Mesenchymal stem cell (in vitro differentiated cells and primary cell): ENCODE data around the gene SLC2A9.

Experiments used
- DNase-seq: peaks from one replicate; pipeline ENCODE4 v3.0.0-alpha.2; 2013
- H2AFZ ChIP-seq: one replicate; pipeline ENCODE4 v1.6.1; 2013; ENCODE audit warnings: low read depth, mild to moderate bottlenecking, control low read depth, inconsistent platforms, low read length, moderate library complexity
- H2AK5ac ChIP-seq: 2 replicates; pipeline ENCODE4 v1.6.1; 2013; ENCODE audit warnings: low read length, moderate library complexity, mild to moderate bottlenecking, inconsistent platforms; ENCODE audit not compliant: severe bottlenecking
- H2BK120ac ChIP-seq: one replicate; pipeline ENCODE4 v1.6.1; 2013; ENCODE audit warnings: low read depth, mild to moderate bottlenecking, inconsistent platforms, low read length, moderate library complexity
- H2BK12ac ChIP-seq, 2 experiments: one replicate each; pipeline ENCODE4 v1.6.1; 2013; ENCODE audit warnings: inconsistent platforms in 2 of 2, low read length in 2 of 2, mild to moderate bottlenecking in 2 of 2, moderate library complexity in 2 of 2, control low read depth in 1 of 2
- H2BK15ac ChIP-seq: one replicate; pipeline ENCODE4 v1.6.1; 2013; ENCODE audit warnings: mild to moderate bottlenecking, low read depth, inconsistent platforms; ENCODE audit not compliant: poor library complexity, severe bottlenecking
- H2BK5ac ChIP-seq: 2 replicates; pipeline ENCODE4 v1.6.1; 2013; ENCODE audit warnings: low read depth, mild to moderate bottlenecking, low read length, control low read depth, inconsistent platforms; ENCODE audit not compliant: poor library complexity, severe bottlenecking
- H3K14ac ChIP-seq, 2 experiments: one replicate each; pipeline ENCODE4 v1.6.1; 2013; ENCODE audit warnings: inconsistent platforms in 2 of 2, low read length in 2 of 2, control low read depth in 1 of 2, mild to moderate bottlenecking in 1 of 2, moderate library complexity in 1 of 2
- H3K18ac ChIP-seq, 2 experiments: one replicate each; pipeline ENCODE4 v1.6.1; 2013; ENCODE audit warnings: inconsistent platforms in 2 of 2, low read length in 2 of 2, control low read depth in 1 of 2, low read depth in 1 of 2, mild to moderate bottlenecking in 1 of 2
- H3K23ac ChIP-seq, 2 experiments: one replicate each; pipeline ENCODE4 v1.6.1; 2013; ENCODE audit warnings: inconsistent platforms in 2 of 2, low read length in 2 of 2, mild to moderate bottlenecking in 2 of 2, moderate library complexity in 2 of 2, control low read depth in 1 of 2
- H3K27ac ChIP-seq: 2 replicates; pipeline ENCODE4 v1.5.1; 2013; ENCODE audit warnings: mild to moderate bottlenecking, moderate library complexity, low read length, control low read depth, inconsistent platforms; ENCODE audit not compliant: poor library complexity, severe bottlenecking
- H3K27me3 ChIP-seq, 2 experiments: 2 replicates each; pipeline versions ENCODE4 v1.6.1 to v1.7.0; 2013; ENCODE audit warnings: low read length in 2 of 2, mild to moderate bottlenecking in 2 of 2, moderate library complexity in 2 of 2, control low read depth in 1 of 2, inconsistent platforms in 1 of 2; ENCODE audit not compliant: control insufficient read depth in 1 of 2, insufficient read depth in 1 of 2
- H3K36me3 ChIP-seq, 2 experiments: 2 replicates each; pipeline versions ENCODE4 v1.6.1 to v1.7.0; 2013; ENCODE audit warnings: low read length in 2 of 2, control low read depth in 1 of 2, inconsistent platforms in 1 of 2, low read depth in 1 of 2, mild to moderate bottlenecking in 1 of 2; ENCODE audit not compliant: insufficient read depth in 2 of 2, control insufficient read depth in 1 of 2
- H3K4ac ChIP-seq, 2 experiments: one replicate each; pipeline ENCODE4 v1.6.1; 2013; ENCODE audit warnings: inconsistent platforms in 2 of 2, low read length in 2 of 2, mild to moderate bottlenecking in 2 of 2, moderate library complexity in 2 of 2, control low read depth in 1 of 2, low read depth in 1 of 2
- H3K4me1 ChIP-seq: 2 replicates; pipeline ENCODE4 v1.6.1; 2013; ENCODE audit warnings: low read depth, low read length, control low read depth; ENCODE audit not compliant: control insufficient read depth, insufficient read depth
- H3K4me2 ChIP-seq: 2 replicates; pipeline ENCODE4 v1.6.1; 2013; ENCODE audit warnings: low read length, mild to moderate bottlenecking, inconsistent platforms; ENCODE audit not compliant: poor library complexity, severe bottlenecking
- H3K4me3 ChIP-seq, 2 experiments: 2 replicates each; pipeline versions ENCODE4 v1.5.1 to v1.7.0; 2013; ENCODE audit warnings: low read length in 2 of 2, mild to moderate bottlenecking in 2 of 2, control low read depth in 1 of 2, low read depth in 1 of 2; ENCODE audit not compliant: insufficient read depth in 1 of 2
- H3K79me1 ChIP-seq: replicated peaks from 2 replicates; pipeline ENCODE4 v1.6.1; 2013; ENCODE audit warnings: mild to moderate bottlenecking, control low read depth, low read length, inconsistent platforms; ENCODE audit not compliant: poor library complexity, severe bottlenecking
- H3K9ac ChIP-seq: 2 replicates; pipeline ENCODE4 v1.7.0; 2013; ENCODE audit warnings: mild to moderate bottlenecking, low read length, moderate library complexity
- H3K9me3 ChIP-seq: 2 replicates; pipeline ENCODE4 v1.7.0; 2013; ENCODE audit warnings: mild to moderate bottlenecking, low read length; ENCODE audit not compliant: control insufficient read depth
- H4K8ac ChIP-seq: one replicate; pipeline ENCODE4 v1.6.1; 2013; ENCODE audit warnings: inconsistent platforms, mild to moderate bottlenecking, low read length, moderate library complexity
- H4K91ac ChIP-seq: one replicate; pipeline ENCODE4 v1.6.1; 2013; ENCODE audit warnings: mild to moderate bottlenecking, low read length, inconsistent platforms
- WGBS: methylation state at CpG from one replicate; pipeline ENCODE4 v1.1.7; 2013; ENCODE audit warnings: mixed read lengths; 5-methylcytosine and 5-hydroxymethylcytosine counted together

The SLC2A9 gene

GRCh38 chr4:10023050-10023419 lies 1.7 kb upstream of the SLC2A9 start:
- Histone ChIP-seq H3K36me3 (no peaks in the 10 kb centered on the region), H2AFZ (no peak overlapping the region), H4K91ac (no peak overlapping the region), H3K4me3 (no peak overlapping the region), H3K14ac (no peak overlapping the region), H3K4ac (no peak overlapping the region), H3K18ac (no peak overlapping the region), H2AK5ac (no peak overlapping the region), H2BK120ac (no peak overlapping the region), H2BK15ac (no peak overlapping the region), H3K79me1 (no peaks in the 10 kb centered on the region), H2BK12ac (no peak overlapping the region), H3K27me3 (peaks cover 11 to 14% of the 10 kb centered on the region in 2 experiments), H3K4me1 (peaks cover 21% of the 10 kb centered on the region), H4K8ac (no peak overlapping the region), H2BK5ac (no peak overlapping the region), H3K9me3 (no peaks in the 10 kb centered on the region), H3K27ac (no peak overlapping the region), H3K9ac (no peak overlapping the region), H3K23ac (no peak overlapping the region), H3K4me2 (no peak overlapping the region)
- no peak for DNase-seq
- 93% methylated on average over 5 of the region's 5 CpGs for WGBS

- Histone ChIP-seq H3K9ac (no peak overlapping the region), H3K9me3 (no peaks in the 10 kb centered on the region), H4K8ac (peak overlapping the region; percentile 20), H3K4ac (no peak overlapping the region), H3K18ac (no peak overlapping the region), H2BK15ac (no peak overlapping the region), H3K79me1 (no peaks in the 10 kb centered on the region), H2AK5ac (no peak overlapping the region), H2BK120ac (no peak overlapping the region), H3K36me3 (no peaks in the 10 kb centered on the region), H2BK5ac (no peak overlapping the region), H3K4me1 (peaks cover 21% of the 10 kb centered on the region), H3K23ac (no peak overlapping the region), H3K4me3 (no peak overlapping the region), H3K27me3 (peaks cover 11 to 14% of the 10 kb centered on the region in 2 experiments), H3K4me2 (no peak overlapping the region), H3K14ac (no peak overlapping the region), H4K91ac (no peak overlapping the region), H2AFZ (no peak overlapping the region), H3K27ac (no peak overlapping the region), H2BK12ac (no peak overlapping the region)
- DNase-seq, result no peak
- WGBS, result 88% methylated on average over 14 of the region's 14 CpGs
Observed at GRCh38 chr4:10022346-10023049, 1.2 kb upstream of the SLC2A9 start.

GRCh38 chr4:10021653-10022023 lies 341 bp upstream of the SLC2A9 start:
- no peak overlapping the region for H4K91ac ChIP-seq
- H3K4me3 ChIP-seq, result no peak overlapping the region
- H3K14ac ChIP-seq, result no peak overlapping the region
- H3K9ac ChIP-seq, result no peak overlapping the region
- H3K18ac ChIP-seq, result no peak overlapping the region
- H2BK12ac ChIP-seq, result no peak overlapping the region
- H3K4me2 ChIP-seq, result no peak overlapping the region
- H4K8ac ChIP-seq, result no peak overlapping the region
- no peak for DNase-seq
- no peak overlapping the region for H2AK5ac ChIP-seq
- peaks cover 21% of the 10 kb centered on the region for H3K4me1 ChIP-seq
- H2BK120ac ChIP-seq, result no peak overlapping the region
- no peaks in the 10 kb centered on the region for H3K36me3 ChIP-seq
- H2BK15ac ChIP-seq, result no peak overlapping the region
- H3K27me3 ChIP-seq, result peaks cover 11 to 16% of the 10 kb centered on the region in 2 experiments
- H3K27ac ChIP-seq, result no peak overlapping the region
- no peak overlapping the region for H3K23ac ChIP-seq
- no peak overlapping the region for H2AFZ ChIP-seq
- 82% methylated on average over 5 of the region's 5 CpGs for WGBS
- no peak overlapping the region for H3K4ac ChIP-seq
- H3K79me1 ChIP-seq, result no peaks in the 10 kb centered on the region
- no peaks in the 10 kb centered on the region for H3K9me3 ChIP-seq
- no peak overlapping the region for H2BK5ac ChIP-seq

DNA sequence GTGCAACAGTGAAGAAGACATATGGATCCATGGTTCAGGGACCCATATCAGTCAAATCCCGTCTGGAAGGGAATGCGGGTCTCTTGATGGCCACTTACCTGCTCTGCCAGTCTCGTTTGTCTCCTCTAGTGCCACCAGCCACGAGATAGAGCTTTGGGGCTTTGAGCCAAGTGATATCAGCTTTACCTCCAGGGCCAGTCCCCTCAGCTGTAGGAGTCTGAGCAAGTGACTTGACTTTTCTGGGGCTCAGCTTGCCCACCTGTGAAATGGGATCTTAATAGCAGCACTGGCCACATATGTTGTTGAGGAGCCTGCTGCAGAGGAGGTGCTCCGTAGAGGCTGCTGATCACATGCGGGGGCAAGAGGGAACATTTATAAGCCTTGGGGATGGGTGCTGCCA lies 1.2 kb downstream of the SLC2A9 start:
- Histone ChIP-seq H2BK5ac (no peak overlapping the region), H3K9me3 (no peaks in the 10 kb centered on the region), H3K4me2 (no peak overlapping the region), H3K14ac (no peak overlapping the region), H2BK120ac (no peak overlapping the region), H3K36me3 (no peaks in the 10 kb centered on the region), H3K4me3 (no peak overlapping the region), H3K18ac (no peak overlapping the region), H3K79me1 (no peaks in the 10 kb centered on the region), H3K4ac (no peak overlapping the region), H2AK5ac (no peak overlapping the region), H2BK15ac (no peak overlapping the region), H4K8ac (no peak overlapping the region), H3K4me1 (peaks cover 27% of the 10 kb centered on the region), H3K27me3 (peaks cover 2 to 11% of the 10 kb centered on the region in 2 experiments), H2BK12ac (no peak overlapping the region), H3K9ac (no peak overlapping the region), H4K91ac (no peak overlapping the region), H3K23ac (no peak overlapping the region), H3K27ac (no peak overlapping the region), H2AFZ (no peak overlapping the region)
- DNase-seq, result no peak
- 93% methylated on average over 6 of the region's 6 CpGs for WGBS
